SHP77 treated with DMSO at 0.1 percent for 48 hours (cell line): ENCODE measurements around the gene MAGEE2.
"Not testable (repeated sequence)": the region's sequence is repeated elsewhere in the genome, so short reads cannot be mapped to it uniquely, and the experiment has no call there.

Experiments used
- DNase-seq: peaks from one replicate; lab custom pipeline; 2025; lab: John Stamatoyannopoulos, UW

The MAGEE2 gene

DNA sequence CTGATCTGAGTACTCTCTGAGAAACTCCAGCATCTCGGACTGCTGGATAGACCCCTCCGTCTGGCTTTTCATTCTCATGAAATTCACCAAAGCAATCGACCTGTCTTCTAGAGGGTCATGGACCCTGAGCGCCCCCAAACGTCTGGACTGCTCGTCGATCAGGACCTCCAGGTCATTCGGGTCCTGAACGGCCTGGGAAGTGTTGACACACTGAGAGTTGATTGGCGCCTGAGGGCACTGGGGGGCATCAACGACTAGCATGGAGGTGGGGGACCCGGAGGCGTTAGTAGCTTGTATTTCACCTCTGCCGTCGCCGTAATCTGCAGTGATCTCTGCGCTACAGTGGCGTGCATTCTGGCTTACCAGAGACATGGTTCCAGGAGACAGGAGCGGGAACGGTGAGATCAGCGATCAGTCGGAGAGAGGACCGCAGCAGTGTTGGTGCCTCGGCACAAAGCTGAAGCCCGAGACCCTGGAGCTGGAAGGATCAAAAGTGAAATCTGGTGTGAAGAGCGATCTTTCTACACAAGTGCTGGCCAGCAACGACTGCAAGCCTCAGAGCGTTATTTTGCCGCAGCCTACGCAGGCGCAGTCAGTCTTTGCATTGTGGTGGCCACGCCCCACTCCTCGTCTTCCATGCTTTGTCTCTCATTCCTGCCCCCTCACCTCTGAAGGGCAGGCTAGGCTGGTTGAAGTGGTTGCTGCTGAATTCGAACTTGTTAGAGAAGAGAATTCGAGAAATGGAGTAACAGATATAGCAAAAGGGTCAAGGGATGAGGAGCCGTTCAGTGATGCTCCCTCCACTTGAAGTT is at the start of gene MAGEE2:
Gene MAGEE2 (minus strand): TSS at position 575 of the 812 bp plus-strand sequence. CDS start 203 bp downstream, at position 372.
- DNase-seq: no peak

DNA sequence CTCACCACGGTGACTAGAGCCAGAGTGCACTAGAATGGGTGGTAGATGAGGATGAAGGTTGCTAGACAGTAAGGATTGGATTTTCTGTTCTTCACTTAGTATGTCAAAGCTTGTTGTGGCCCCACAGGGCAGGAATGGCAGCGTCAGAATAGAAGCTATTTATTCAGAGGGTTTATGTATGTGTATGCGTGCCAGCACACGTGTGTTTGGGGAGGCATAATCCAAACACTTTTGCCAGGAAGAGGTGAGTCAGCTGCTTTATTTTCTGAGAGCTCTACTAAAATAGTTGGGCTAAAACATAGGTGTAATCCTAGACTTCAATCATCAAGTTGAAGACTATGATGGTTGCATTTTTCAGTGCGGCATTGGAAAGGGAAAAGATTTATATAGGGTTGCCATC is 1.2 kb upstream of the MAGEE2 start:
- DNase-seq: no peak

GRCh38 chrX:75781611-75782010 is 3.4 kb downstream of the MAGEE2 start:
- DNase-seq: no peak

- DNase-seq: not testable (repeated sequence)
Measured at GRCh38 chrX:75768063-75768462, 17.0 kb downstream of the MAGEE2 start.

- DNase-seq: no peak
Measured at GRCh38 chrX:75748431-75748830, 36.6 kb downstream of the MAGEE2 start.

DNA sequence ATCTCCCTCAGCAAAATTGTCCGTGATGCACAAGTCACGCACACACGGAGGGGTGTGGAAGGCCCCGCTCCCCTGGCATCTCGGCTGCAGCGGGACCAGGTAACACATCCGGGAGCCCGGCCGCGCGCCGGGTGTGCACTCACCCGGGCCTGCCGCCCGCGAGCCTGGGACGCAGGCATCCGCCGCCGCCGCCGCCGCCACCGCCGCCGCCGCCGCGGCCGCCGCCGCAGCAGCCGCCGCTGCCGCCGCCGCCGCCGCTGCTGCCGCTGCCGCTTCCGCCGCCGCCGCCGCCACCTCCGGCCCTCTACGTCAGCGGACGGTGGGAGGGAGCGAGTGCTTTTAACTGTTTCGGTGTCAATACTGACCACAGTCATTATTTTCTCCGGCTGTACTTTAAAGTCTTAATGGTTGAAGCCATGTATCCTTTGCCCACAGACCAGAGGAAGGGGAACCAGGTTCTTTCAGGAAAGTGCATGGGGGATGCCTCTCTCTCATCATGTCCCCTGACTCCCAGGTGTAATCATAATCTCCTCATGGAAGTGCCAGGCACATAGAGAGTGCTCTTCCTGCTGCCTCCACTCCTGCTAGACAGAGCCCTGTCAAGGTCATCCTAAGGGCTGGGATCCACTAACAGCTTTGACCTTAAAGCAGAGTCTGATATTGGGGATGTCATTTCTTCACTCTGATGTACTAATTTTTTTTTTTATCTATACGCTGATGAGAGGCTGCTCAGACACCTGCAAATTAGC is 38.0 kb downstream of the MAGEE2 start:
- DNase-seq: no peak
